ENCODE measurements around the gene MVK.

MVK gene

DNA sequence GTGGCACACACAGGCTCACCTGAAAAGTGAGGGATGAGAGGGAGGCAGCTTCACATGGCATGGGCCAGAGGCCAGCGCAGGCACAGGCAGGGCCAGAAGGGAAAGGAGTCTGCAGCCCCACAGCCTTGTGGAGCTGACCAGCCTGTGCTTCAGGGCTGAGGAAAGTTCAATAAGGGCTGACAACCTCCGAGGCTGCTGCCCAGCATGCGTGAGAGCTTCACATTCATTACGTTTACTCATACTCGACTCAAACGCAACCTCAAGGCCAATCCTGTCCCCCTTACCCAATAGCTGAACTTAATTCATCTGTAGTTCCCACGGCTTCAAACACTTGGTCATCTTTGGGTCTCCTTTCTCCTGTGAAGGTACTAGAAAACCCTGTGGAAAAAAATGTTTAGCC, 5.1 kb upstream of the MVK start:
- no peak for DNase-seq

GRCh38 chr12:109571773-109572505, 1.7 kb upstream of the MVK start:
- no peak for DNase-seq

- DNase-seq = no peak
Observed at GRCh38 chr12:109572506-109572845, 1.1 kb upstream of the MVK start.

DNA sequence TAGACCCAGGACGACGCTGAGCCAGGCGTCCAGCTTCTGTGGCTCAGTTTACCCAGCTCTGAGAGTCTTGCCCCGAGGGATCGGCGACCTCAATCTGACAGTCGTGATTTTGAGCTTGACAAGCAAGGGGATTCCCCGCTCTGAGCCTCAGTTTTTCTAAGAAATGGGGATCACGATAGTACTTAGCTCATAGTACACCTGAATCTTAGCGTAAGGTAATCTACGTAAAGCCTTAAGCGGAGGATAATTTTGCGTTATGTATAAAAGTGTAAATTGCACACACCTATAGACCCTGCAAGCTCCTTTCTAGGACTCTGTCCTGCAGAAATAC, 285 bp downstream of the MVK start:
- peak in 1 of 2 donors; percentile 19 for DNase-seq

DNA sequence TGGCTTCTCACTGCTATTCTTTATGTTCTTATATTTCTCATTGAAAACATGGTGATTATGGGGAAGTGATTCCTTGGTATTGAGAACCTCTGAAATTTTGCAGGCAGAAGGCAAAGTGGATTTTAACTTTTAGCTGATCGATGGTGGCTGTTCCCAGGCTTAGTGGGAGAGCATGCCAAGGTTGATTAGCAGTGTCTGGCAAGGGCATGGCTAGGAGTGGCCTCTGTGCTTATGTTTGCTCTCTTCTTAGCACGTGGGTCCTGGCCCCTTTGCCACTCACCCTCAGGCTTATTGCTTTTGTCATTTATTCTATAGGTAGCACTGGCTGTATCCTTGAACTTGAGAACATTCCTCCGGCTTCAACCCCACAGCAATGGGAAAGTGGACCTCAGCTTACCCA, 2.1 kb downstream of the MVK start:
- DNase-seq = no peak

- DNase-seq = no peak
Observed at GRCh38 chr12:109577311-109577710, 3.7 kb downstream of the MVK start.

GRCh38 chr12:109578330-109578927, 4.8 kb downstream of the MVK start:
- no peak for DNase-seq

GRCh38 chr12:109579639-109580038, 6.0 kb downstream of the MVK start:
- no peak for DNase-seq

DNA sequence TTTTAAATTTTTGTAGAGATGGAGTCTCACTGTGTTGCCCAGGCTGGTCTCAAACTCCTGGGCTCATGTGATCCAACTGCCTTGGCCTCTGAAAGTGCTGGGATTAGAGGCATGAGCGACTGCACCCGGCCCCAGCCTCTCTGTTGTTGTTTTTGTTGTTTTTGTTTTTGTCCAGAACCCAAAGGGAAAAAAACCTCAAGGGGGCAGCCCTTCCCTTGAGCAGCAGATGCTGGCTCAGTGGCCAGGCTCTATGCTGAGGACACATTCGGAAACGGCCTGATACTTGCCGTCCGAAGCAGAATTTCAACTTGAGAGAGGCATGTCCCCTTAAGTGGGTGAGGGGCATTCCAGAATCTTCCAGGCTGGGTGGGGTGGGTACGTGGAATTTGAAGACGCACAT, 6.7 kb downstream of the MVK start:
- no peak for DNase-seq

GRCh38 chr12:109580684-109581333, 7.2 kb downstream of the MVK start:
- no peak for DNase-seq

GRCh38 chr12:109581334-109581691, 7.7 kb downstream of the MVK start:
- no peak for DNase-seq

- no peak for DNase-seq
Observed at GRCh38 chr12:109581856-109582255, 8.3 kb downstream of the MVK start.

- no peak for DNase-seq
Observed at GRCh38 chr12:109582636-109583035, 9.0 kb downstream of the MVK start.

DNA sequence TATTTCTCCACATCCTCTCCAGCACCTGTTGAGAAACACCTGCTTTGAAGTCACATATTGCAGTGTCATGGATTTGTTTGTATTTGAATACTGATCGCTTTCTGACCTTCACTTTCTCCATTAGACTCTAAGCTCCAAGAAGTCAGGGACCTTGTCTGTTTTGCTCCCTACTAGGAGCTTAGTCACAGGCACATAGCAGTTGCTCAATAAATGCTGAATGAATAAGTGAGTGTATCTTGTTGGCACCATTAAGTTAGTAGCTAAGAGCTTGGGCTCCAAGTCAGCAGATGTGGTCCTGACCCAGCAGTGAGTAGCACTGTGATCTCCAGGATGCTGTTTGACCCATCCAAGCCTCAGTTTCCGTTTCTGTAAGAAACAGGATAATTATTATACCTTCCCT, 10.1 kb downstream of the MVK start:
- no peak for DNase-seq

- no peak for DNase-seq
Observed at GRCh38 chr12:109586385-109587296, 13.0 kb downstream of the MVK start.

DNA sequence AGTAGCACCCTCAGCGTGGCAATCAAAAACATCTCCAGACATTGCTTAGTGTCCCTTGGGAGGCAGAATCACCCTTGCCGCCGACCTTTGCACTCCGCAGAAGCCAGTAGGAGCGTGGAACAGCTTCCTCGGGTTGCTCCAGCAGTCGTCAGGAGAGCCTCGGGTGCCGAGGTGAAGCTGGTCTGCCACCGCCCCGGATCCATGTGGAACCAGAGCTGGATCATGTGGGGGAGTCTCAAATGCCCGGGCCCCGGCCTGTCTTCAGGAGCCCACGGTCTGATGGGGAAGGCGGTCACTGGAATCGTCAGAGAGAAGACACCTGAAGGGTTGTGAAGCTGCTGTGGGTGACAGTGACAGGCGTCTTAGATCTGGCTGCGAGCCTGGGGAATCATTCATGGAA, 14.3 kb downstream of the MVK start:
- no peak for DNase-seq

DNA sequence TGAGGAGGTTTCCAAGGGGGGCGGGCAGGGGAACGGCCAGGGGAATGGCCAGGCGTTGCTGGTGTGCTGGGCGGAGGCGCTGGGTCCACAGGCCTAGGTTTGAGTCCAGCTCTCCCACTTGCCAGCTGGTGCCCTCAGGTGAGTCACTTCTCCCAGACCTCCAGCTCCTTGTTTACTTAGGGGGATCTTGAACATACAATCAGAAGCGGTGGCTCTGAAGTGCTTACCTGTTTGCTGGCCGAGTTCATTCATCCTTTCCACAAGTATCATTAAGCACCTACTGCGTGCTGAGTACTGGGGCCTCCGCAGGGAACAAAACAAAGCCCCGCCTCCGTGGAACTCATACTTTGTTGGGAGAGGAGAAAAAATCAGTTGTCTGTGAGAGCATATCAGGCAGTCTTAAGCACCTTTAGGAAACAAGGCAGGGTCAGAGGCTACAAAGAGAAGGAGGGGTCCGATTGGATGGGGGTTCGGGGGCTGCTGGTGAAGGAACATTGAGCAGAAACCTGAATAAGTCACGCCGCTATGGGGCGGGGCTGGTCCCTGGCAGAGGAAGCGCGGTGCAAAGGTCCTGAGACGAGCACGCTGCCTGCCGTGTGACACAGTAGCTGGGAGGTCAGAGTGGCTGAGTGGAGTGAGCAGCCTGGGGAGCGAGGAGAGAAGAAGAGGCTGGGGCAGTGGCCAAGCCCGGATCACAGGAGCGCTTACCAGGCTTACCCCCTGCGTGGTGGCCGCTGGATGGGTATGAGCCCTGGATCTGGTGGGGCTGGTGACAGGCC, 15.1 kb downstream of the MVK start:
- DNase-seq = no peak

- DNase-seq = no peak
Observed at GRCh38 chr12:109589240-109589590, 15.6 kb downstream of the MVK start.

DNA sequence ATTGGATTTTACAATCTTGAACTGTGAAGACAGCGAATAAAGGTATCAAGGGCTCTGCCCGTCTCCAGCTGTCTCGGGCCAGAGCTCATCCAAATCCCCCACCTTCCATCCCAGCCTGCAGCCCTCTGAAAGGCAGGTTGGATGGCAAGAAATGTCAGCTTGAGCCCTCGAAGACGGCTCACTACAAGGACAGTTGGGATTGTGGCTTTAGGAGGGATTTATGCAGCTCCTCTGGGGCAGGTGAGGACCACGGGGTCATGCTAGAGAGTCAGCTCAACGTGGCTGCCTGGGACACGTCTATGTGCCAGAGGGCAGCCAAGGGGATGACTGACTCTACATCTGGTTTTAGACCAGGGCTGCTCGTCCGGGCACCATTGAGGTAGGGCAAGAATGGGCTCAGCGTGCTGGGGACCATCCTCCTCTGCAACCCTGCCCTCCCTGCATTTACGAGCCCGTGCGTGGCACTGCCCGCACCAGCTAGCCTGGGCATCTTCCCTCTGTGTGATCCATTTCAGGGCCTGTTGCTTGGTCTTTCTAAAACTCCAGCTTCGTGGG, 16.2 kb downstream of the MVK start:
- no peak for DNase-seq

DNA sequence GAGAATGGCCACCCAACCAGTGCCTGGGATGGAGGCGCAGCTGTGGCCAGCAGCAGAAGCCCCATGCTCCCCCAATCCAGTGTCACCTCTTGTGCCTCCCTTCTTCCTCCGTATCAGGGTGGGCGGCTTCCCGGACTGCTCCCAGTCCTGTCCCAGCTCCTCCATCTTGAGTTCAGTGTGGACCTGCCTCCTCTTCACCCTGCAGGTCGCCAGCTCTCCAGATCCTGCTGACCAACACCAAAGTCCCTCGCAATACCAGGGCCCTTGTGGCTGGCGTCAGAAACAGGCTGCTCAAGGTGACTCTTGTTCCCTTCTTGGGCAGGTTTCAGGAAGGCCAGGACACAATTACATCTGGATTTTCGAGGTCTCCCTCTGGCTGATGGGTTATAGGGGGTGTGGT, 17.0 kb downstream of the MVK start:
- DNase-seq = no peak

DNA sequence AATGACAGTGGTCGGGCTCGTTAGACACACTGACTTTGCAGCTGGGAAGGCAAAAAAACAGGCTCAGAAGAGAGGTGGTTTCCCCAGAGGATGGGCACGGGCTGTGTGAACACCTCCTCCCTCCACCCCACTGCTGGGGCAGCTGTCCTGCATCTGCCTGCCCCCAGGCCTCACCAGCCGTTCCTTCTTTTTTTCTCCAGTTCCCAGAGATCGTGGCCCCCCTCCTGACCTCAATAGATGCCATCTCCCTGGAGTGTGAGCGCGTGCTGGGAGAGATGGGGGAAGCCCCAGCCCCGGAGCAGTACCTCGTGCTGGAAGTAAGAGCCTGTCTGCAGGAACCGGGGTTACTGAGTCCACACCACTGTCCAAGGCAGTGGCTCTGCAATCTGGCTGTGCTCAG, 17.4 kb downstream of the MVK start:
- DNase-seq = no peak

DNA sequence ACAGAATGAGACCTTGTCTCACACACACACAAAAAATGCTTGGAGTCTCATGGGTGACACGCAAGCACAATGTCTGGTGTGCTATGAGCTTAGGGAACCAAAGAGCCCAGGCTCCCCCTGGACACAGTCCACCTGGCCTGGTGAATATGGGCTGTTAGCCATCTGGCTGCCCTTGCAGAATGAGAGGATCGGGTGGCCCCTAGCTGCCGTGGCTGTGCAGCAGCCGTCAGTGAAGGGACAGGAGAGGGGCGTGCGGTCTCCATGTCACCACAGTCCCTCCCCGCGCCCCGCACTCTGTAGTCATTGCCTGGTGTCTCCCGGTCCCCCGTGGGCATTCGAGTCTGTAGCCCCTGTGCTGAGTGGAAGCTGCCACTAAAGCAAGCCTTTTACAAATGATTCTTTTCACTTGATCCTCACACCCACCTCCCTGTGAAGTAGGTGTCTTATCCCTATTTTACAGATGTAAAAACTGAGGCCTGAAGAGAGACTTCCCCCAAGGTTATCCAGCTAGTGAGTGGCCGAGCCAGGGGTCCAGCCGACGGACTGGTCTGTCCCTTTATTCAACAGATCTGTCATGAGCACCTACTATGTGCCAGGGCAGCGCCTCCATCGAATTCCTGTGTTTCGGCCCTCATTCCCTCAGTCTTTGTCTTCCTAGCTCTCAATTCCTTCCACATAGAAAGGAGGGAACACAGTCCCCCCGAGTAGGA, 18.8 kb downstream of the MVK start:
- no peak for DNase-seq
